Omental fat pad (tissue), 4 donors: ENCODE data around the gene AEBP2. TPM values are rescaled to one million over a fixed set of nuclear protein-coding genes. Genes with fewer than 3 reads are reported as not detected.

Experiments used
- ATAC-seq: fragments of 150-250 bp; one replicate; pipeline ENCODE4 v1.9.1; 2016; ENCODE audit warnings: mild to moderate bottlenecking, moderate library complexity; ENCODE audit not compliant: low FRiP score
- DNase-seq: peaks from one replicate; pipeline ENCODE4 v3.0.0-alpha.2; 2019; ENCODE audit warnings: low spot score
- CTCF ChIP-seq, 3 donors: fragments of 450-650 bp; IDR thresholded peaks; one replicate each; pipeline ENCODE4 v1.5.1; 2016 to 2017; ENCODE audit warnings: antibody characterized with exemption in 3 of 3, mild to moderate bottlenecking in 3 of 3, moderate library complexity in 2 of 3
- total RNA-seq, 4 donors: library from RNA; depleted of rRNA; stranded (reverse); fragments of >200 nt; gene quantifications; one replicate each; pipeline ENCODE4 v1.1.0, GENCODE V29; 2016

Gene AEBP2
- total RNA-seq, 4 donors from 2014 or later = 19.3 to 39.9 (median 27.7) TPM

- DNase-seq (no peak), ATAC-seq (no peak)
- TF ChIP-seq CTCF (IDR thresholded peaks at IDR 0.05) = no peak
Observed at GRCh38 chr12:19449814-19450213, 10.5 kb downstream of the AEBP2 start.

GRCh38 chr12:19450362-19450761 is 11.1 kb downstream of the AEBP2 start:
- no peak for TF ChIP-seq CTCF (IDR thresholded peaks at IDR 0.05)
- no peak for DNase-seq
- ATAC-seq = no peak

- DNase-seq (no peak), ATAC-seq (no peak)
- TF ChIP-seq CTCF (IDR thresholded peaks at IDR 0.05) = no peak
Observed at GRCh38 chr12:19451196-19451595, 11.9 kb downstream of the AEBP2 start.

- no peak for TF ChIP-seq CTCF (IDR thresholded peaks at IDR 0.05)
- ATAC-seq = no peak
- DNase-seq = no peak
Observed at GRCh38 chr12:19453961-19454360, 14.7 kb downstream of the AEBP2 start.

- no peak for DNase-seq
- no peak for TF ChIP-seq CTCF (IDR thresholded peaks at IDR 0.05)
- ATAC-seq = no peak
Observed at GRCh38 chr12:19454837-19455236, 15.5 kb downstream of the AEBP2 start.

- DNase-seq = no peak
- no peak for TF ChIP-seq CTCF (IDR thresholded peaks at IDR 0.05)
- no peak for ATAC-seq
Observed at GRCh38 chr12:19456176-19456575, 16.9 kb downstream of the AEBP2 start.

- ATAC-seq (no peak), DNase-seq (no peak)
- TF ChIP-seq CTCF (IDR thresholded peaks at IDR 0.05) = no peak
Observed at GRCh38 chr12:19457561-19457960, 18.3 kb downstream of the AEBP2 start.
